Omental fat pad (tissue), 4 donors: ENCODE data around the gene GPR162. TPM values are rescaled to one million over a fixed set of nuclear protein-coding genes. Genes with fewer than 3 reads are reported as not detected.

Experiments
- ATAC-seq: fragments of 150-250 bp; one replicate; pipeline ENCODE4 v1.9.1; 2016; ENCODE audit warnings: mild to moderate bottlenecking, moderate library complexity; ENCODE audit not compliant: low FRiP score
- DNase-seq: peaks from one replicate; pipeline ENCODE4 v3.0.0-alpha.2; 2019; ENCODE audit warnings: low spot score
- total RNA-seq, 4 donors: library from RNA; depleted of rRNA; stranded (reverse); fragments of >200 nt; gene quantifications; one replicate each; pipeline ENCODE4 v1.1.0, GENCODE V29; 2016
- TF ChIP-seq, protein P1 (sequence below), 3 donors: fragments of 450-650 bp; IDR thresholded peaks; one replicate each; pipeline ENCODE4 v1.5.1; 2016 to 2017; ENCODE audit warnings: antibody characterized with exemption in 3 of 3, mild to moderate bottlenecking in 3 of 3, moderate library complexity in 2 of 3

Gene GPR162
- total RNA-seq, 4 donors from 2014 or later, result 2.8 to 6.7 (median 2.9) TPM

GRCh38 chr12:6831450-6831995 is 9.9 kb downstream of the GPR162 start:
- DNase-seq (no peak), ATAC-seq (no peak)
- TF ChIP-seq, protein P1, sequence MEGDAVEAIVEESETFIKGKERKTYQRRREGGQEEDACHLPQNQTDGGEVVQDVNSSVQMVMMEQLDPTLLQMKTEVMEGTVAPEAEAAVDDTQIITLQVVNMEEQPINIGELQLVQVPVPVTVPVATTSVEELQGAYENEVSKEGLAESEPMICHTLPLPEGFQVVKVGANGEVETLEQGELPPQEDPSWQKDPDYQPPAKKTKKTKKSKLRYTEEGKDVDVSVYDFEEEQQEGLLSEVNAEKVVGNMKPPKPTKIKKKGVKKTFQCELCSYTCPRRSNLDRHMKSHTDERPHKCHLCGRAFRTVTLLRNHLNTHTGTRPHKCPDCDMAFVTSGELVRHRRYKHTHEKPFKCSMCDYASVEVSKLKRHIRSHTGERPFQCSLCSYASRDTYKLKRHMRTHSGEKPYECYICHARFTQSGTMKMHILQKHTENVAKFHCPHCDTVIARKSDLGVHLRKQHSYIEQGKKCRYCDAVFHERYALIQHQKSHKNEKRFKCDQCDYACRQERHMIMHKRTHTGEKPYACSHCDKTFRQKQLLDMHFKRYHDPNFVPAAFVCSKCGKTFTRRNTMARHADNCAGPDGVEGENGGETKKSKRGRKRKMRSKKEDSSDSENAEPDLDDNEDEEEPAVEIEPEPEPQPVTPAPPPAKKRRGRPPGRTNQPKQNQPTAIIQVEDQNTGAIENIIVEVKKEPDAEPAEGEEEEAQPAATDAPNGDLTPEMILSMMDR (IDR thresholded peaks at IDR 0.05), result no peak

DNA sequence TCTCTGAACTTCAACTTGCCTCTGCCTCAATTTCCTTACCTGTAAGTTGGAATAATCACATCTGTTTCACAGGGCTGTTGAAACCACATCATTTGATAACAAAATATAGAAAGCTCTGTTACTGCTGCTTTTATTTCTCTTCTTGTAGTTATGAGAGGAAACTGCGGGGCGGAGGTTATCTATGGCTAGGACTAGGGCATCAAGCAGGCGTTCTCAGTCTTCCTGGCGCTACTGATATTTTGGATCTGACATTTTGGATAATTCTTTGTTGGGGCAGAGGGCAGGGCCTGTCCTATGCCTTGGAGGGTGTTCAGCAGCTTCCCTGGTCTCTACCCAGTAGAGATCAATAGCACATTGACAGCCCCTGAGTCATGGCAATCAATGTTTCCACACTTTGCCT is 10.5 kb downstream of the GPR162 start:
- no peak for DNase-seq
- TF ChIP-seq, protein P1 (IDR thresholded peaks at IDR 0.05), result no peak
- ATAC-seq, result no peak

DNA sequence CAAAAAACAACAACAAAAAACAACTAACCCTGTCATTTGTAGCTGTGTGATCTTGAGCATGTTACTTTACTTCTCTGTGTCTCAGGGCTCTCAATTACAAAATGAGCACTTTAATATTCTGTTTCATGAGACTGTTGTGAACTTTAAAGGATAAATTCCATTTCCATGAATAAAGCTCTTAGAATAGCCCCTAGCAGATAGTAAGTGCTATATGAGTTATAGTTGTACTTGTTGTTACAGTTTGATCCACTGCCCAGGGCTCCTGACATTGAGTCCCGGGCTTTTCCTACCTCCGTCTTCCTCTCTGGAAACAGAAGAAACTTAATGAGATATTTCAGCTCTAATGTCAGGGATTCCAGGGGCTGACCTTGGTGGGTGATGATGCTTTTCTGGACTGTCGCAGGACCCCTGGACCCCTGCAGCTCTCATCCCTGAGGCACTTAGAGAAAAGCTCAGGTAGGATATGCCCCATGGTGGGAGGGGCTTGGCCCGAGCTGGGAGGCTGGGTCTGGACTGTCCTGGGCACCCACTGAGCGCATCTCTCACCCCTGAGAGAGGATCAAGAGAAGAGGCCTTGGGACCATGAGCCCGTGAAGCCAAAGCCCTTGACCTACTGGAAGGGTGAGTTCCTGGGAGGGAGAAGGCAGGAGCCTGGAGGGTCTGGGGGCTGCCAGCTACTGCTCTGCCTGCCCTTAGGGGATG is 11.7 kb downstream of the GPR162 start:
- TF ChIP-seq, protein P1 (IDR thresholded peaks at IDR 0.05), result no peak
- no peak for DNase-seq
- no peak for ATAC-seq

DNA sequence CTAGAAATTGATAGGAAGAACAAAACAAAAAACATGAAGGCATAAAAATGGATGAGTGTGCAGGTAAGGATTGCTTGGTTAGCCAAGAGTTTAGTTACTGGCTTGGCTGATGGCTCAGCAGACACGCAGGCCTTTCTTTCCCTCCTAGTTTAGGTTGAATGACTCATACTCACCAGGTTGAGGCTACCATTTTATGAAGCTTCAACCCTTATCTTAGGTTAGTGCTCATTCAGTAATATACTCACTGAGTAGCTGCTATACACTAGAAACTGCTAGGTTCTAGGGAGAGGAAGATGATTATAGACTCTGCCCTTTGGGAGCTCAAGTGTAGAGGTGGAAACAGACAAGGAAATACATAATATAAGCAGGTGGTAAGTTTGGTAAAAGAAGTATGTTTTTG is 12.6 kb downstream of the GPR162 start:
- TF ChIP-seq, protein P1 (IDR thresholded peaks at IDR 0.05), result no peak
- DNase-seq (no peak), ATAC-seq (no peak)

- no peak for DNase-seq
- TF ChIP-seq, protein P1 (IDR thresholded peaks at IDR 0.05), result no peak
- ATAC-seq, result no peak
Observed at GRCh38 chr12:6834873-6835272, 13.3 kb downstream of the GPR162 start.

GRCh38 chr12:6836851-6837250 is 15.2 kb downstream of the GPR162 start:
- TF ChIP-seq, protein P1 (IDR thresholded peaks at IDR 0.05), result no peak
- ATAC-seq, result no peak
- no peak for DNase-seq
